22Rv1 (cell line): ENCODE results near the gene BABAM2.

Experiments used
- ZFX ChIP-seq: fragments of 450-650 bp; IDR thresholded peaks from 2 replicates; pipeline ENCODE4 v1.6.1; 2017; ENCODE audit warnings: antibody characterized with exemption, borderline replicate concordance
- TF ChIP-seq, protein P1 (sequence below): fragments of 450-650 bp; IDR thresholded peaks from 2 replicates; pipeline ENCODE4 v1.5.1; 2017; ENCODE audit warnings: mild to moderate bottlenecking

DNA sequence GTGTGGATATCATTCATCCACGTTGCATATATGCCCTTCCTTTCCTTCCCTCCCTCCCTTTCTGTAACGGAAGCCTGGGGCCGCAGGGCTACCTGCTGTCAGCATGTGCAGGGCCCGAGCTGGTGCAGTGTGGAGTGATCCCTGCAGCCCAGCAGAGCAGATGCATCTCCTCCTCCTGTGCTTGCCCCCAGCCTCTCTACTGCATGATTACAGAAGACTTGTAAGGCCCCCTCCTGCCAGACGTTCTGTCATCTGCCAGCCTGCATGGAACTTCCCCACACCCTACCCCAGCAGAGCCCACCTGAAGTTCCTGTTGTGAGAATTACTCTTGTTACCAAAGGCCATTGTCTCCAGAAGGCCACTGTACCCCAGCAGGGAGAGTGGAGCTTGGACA is 434.6 kb downstream of the BABAM2 start:
- TF ChIP-seq, protein P1, sequence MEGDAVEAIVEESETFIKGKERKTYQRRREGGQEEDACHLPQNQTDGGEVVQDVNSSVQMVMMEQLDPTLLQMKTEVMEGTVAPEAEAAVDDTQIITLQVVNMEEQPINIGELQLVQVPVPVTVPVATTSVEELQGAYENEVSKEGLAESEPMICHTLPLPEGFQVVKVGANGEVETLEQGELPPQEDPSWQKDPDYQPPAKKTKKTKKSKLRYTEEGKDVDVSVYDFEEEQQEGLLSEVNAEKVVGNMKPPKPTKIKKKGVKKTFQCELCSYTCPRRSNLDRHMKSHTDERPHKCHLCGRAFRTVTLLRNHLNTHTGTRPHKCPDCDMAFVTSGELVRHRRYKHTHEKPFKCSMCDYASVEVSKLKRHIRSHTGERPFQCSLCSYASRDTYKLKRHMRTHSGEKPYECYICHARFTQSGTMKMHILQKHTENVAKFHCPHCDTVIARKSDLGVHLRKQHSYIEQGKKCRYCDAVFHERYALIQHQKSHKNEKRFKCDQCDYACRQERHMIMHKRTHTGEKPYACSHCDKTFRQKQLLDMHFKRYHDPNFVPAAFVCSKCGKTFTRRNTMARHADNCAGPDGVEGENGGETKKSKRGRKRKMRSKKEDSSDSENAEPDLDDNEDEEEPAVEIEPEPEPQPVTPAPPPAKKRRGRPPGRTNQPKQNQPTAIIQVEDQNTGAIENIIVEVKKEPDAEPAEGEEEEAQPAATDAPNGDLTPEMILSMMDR, result no peak
- no peak for TF ChIP-seq ZFX
